ENCODE data around the gene RNF145. TPM values are rescaled to one million over a fixed set of nuclear protein-coding genes. Genes with fewer than 3 reads are reported as not detected.

The RNF145 gene
- total RNA-seq, 1 experiment from 2014 or later: 59.0 TPM

Other genes with a start within 250 kb of the RNF145 start
- gene EBF1, start 109.6 kb downstream of the RNF145 start, total RNA-seq (2014; rRNA removed; shearing (Covaris generic)): 11.9 and 12.5 TPM in 2 replicates
- 26.4 and 28.7 TPM in 2 replicates for gene UBLCP1, start 53.7 kb upstream of the RNF145 start, total RNA-seq (2014; rRNA removed; shearing (Covaris generic))
- not detected in 2 replicates for gene IL12B, start 120.9 kb upstream of the RNF145 start, total RNA-seq (2014; rRNA removed; shearing (Covaris generic))

Data from SJCRH30 (cell line).